A549 (cell line): ENCODE measurements around the gene RIOX2. TPM values are rescaled to one million over a fixed set of nuclear protein-coding genes. Genes with fewer than 3 reads are reported as not detected.

ENCODE experiments used
- ATAC-seq, 2 experiments: fragments of 200-7000 bp in 1 of 2; fragments of >200 bp in 1 of 2; cut with Nextera tagmentation in 1 of 2; cut with Tn5 transposase in 1 of 2; 3 replicates each; pipeline versions ENCODE4 v1.8.0 to v1.9.1; 2018 to 2020; ENCODE audit warnings: mild to moderate bottlenecking in 1 of 2, moderate library complexity in 1 of 2
- CTCF ChIA-PET: fragments of 300-600 bp; sonication (Branson Sonifier 250); formaldehyde crosslinking; extraction: SDS; loops from one replicate; lab custom pipeline; 2021; ENCODE audit warnings: antibody characterized with exemption, inconsistent platforms; lab: Yijun Ruan, JAX
- POLR2A ChIA-PET: fragments of 350-600 bp; formaldehyde crosslinking; extraction: SDS; loops from one replicate; lab custom pipeline; 2021; ENCODE audit warnings: antibody characterized with exemption, inconsistent platforms; lab: Yijun Ruan, JAX
- DNase-seq, 2 experiments: peaks; one replicate each; pipeline versions ENCODE4 v3.0.0 to v3.0.0-alpha.2; 2011 to 2016; ENCODE audit warnings: low read depth in 1 of 2, low spot score in 1 of 2
- FAIRE-seq: peaks from 2 replicates; lab custom pipeline; 2011; peaks lifted over from hg19 to GRCh38; lab: Jason Lieb, UNC
- H3K27ac ChIP-seq, 2 experiments: fragments of >200 bp; sonication (Bioruptor Twin); formaldehyde crosslinking; 3 replicates each; pipeline ENCODE4 v1.5.1; 2016 to 2017
- H3K4me1 ChIP-seq: fragments of >200 bp; sonication (Bioruptor Twin); formaldehyde crosslinking; 3 replicates; pipeline ENCODE4 v1.6.1; 2016
- H3K4me2 ChIP-seq: fragments of >200 bp; sonication (Bioruptor Twin); formaldehyde crosslinking; 3 replicates; pipeline ENCODE4 v1.6.1; 2016
- H3K4me3 ChIP-seq: fragments of >200 bp; sonication (Bioruptor Twin); formaldehyde crosslinking; 3 replicates; pipeline ENCODE4 v1.5.1; 2016
- H3K9me3 ChIP-seq: fragments of >200 bp; sonication (Bioruptor Twin); formaldehyde crosslinking; 3 replicates; pipeline ENCODE4 v1.6.1; 2016
- ATOH8 ChIP-seq: fragments of 250-450 bp; sonication (Bioruptor Pico); IDR thresholded peaks from 2 replicates; pipeline ENCODE4 v1.5.0; 2020; ENCODE audit warnings: low read depth, mild to moderate bottlenecking, moderate library complexity
- BHLHE40 ChIP-seq: IDR thresholded peaks from 2 replicates; pipeline ENCODE4 v1.6.1; 2012; ENCODE audit warnings: low read depth, low read length, inconsistent platforms
- CBX8 ChIP-seq: fragments of 200-600 bp; sonication (generic); IDR thresholded peaks from 2 replicates; pipeline ENCODE4 v1.6.1; 2016
- CTCF ChIP-seq: fragments of >200 bp; sonication (Bioruptor Twin); formaldehyde crosslinking; IDR thresholded peaks from 3 replicates; pipeline ENCODE4 v1.5.1; 2016
- EHMT2 ChIP-seq: fragments of 200-600 bp; sonication (generic); IDR thresholded peaks from 2 replicates; pipeline ENCODE4 v1.6.1; 2016; ENCODE audit warnings: antibody characterized with exemption, low read depth, mild to moderate bottlenecking, moderate library complexity
- GATA3 ChIP-seq: IDR thresholded peaks from 2 replicates; pipeline ENCODE4 v1.6.1; 2012; ENCODE audit warnings: borderline replicate concordance
- HDAC2 ChIP-seq: fragments of 200-600 bp; sonication (generic); IDR thresholded peaks from 2 replicates; pipeline ENCODE4 v1.6.1; 2016
- HES2 ChIP-seq: fragments of >200 bp; sonication (Bioruptor Twin); formaldehyde crosslinking; IDR thresholded peaks from 2 replicates; pipeline ENCODE4 v1.6.1; 2016
- HEYL ChIP-seq: fragments of 250-450 bp; sonication (Bioruptor Pico); IDR thresholded peaks from 2 replicates; pipeline ENCODE4 v1.8.0; 2021; ENCODE audit warnings: mild to moderate bottlenecking, moderate library complexity
- HMGXB4 ChIP-seq: fragments of 250-450 bp; sonication (Bioruptor Pico); IDR thresholded peaks from 2 replicates; pipeline ENCODE4 v1.5.0; 2021; ENCODE audit warnings: mild to moderate bottlenecking, moderate library complexity, borderline replicate concordance
- JUNB ChIP-seq: fragments of >200 bp; sonication (Bioruptor Twin); formaldehyde crosslinking; IDR thresholded peaks from 2 replicates; pipeline ENCODE4 v1.6.1; 2016
- MAFK ChIP-seq: fragments of 450-650 bp; IDR thresholded peaks from 2 replicates; pipeline ENCODE4 v1.6.1; 2014; ENCODE audit not compliant: partially characterized antibody
- MAX ChIP-seq: IDR thresholded peaks from 2 replicates; pipeline ENCODE4 v1.6.1; 2012
- MAZ ChIP-seq: fragments of 150-350 bp; IDR thresholded peaks from 2 replicates; pipeline ENCODE4 v1.6.1; 2014; ENCODE audit warnings: antibody characterized with exemption, low read depth, low read length, borderline replicate concordance
- NPAS2 ChIP-seq: fragments of 250-450 bp; sonication (Bioruptor Pico); IDR thresholded peaks from 2 replicates; pipeline ENCODE4 v1.8.0; 2022; ENCODE audit warnings: mild to moderate bottlenecking, moderate library complexity, borderline replicate concordance
- PHF8 ChIP-seq: fragments of 200-600 bp; sonication (generic); IDR thresholded peaks from 2 replicates; pipeline ENCODE4 v1.6.1; 2016; ENCODE audit warnings: low read depth, mild to moderate bottlenecking, antibody characterized with exemption, moderate library complexity, borderline replicate concordance
- RARB ChIP-seq: fragments of 250-450 bp; sonication (Bioruptor Pico); IDR thresholded peaks from 2 replicates; pipeline ENCODE4 v1.8.0; 2021; ENCODE audit warnings: mild to moderate bottlenecking, moderate library complexity
- RNF2 ChIP-seq: fragments of 200-600 bp; sonication (generic); IDR thresholded peaks from 2 replicates; pipeline ENCODE4 v1.6.1; 2016; ENCODE audit warnings: low read depth, mild to moderate bottlenecking, antibody characterized with exemption, moderate library complexity, borderline replicate concordance
- SMC3 ChIP-seq: fragments of >200 bp; sonication (Bioruptor Twin); formaldehyde crosslinking; IDR thresholded peaks from 3 replicates; pipeline ENCODE4 v1.6.1; 2018; ENCODE audit warnings: inconsistent platforms
- ZC3H11A ChIP-seq: fragments of 450-650 bp; IDR thresholded peaks from 2 replicates; pipeline ENCODE4 v1.6.1; 2014; ENCODE audit warnings: antibody characterized with exemption, mild to moderate bottlenecking
- ZFP36 ChIP-seq: fragments of 450-650 bp; IDR thresholded peaks from 2 replicates; pipeline ENCODE4 v1.6.1; 2014; ENCODE audit warnings: borderline replicate concordance; ENCODE audit not compliant: partially characterized antibody
- ZSCAN20 ChIP-seq: fragments of 250-450 bp; sonication (Bioruptor Pico); IDR thresholded peaks from 2 replicates; pipeline ENCODE4 v1.8.0; 2022; ENCODE audit warnings: mild to moderate bottlenecking, moderate library complexity
- WGBS: methylation state at CpG from one replicate; pipeline ENCODE4 v1.1.6; 2017; ENCODE audit errors: missing lambda C conversion rate; 5-methylcytosine and 5-hydroxymethylcytosine counted together
- polyA plus RNA-seq, 4 experiments: library from polyadenylated mRNA; depleted of rRNA in 3 of 4; stranded (reverse); fragments of >200 nt; fragmentation: RNase III in 1 of 4; extraction: RNeasy Plus Mini Kit Qiagen cat#74134 plus additional on column Dnase treatment in 1 of 4; gene quantifications; 2 replicates in 3 of 4; 3 replicates in 1 of 4; pipeline ENCODE4 v1.2.3, GENCODE V29; 2011 to 2017

Gene RIOX2
- polyA plus RNA-seq, 2 of the 4 experiments (the other 2 are of a cell fraction): 34.1 to 49.6 TPM

- TF ChIP-seq SMC3: no peak
These were observed 3.9 kb downstream of the RIOX2 start (continued) for GRCh38 chr3:97968376-97968775.

GRCh38 chr3:97967966-97968365 is 4.3 kb downstream of the RIOX2 start:
- no peak for ATAC-seq
- no peak for DNase-seq
- H3K27ac ChIP-seq: no peak overlapping the region
- no peak for TF ChIP-seq HES2
- no peak for TF ChIP-seq CTCF
- no peak for TF ChIP-seq GATA3
- no peak for TF ChIP-seq ZSCAN20 (CRISPR knock-in tag)
- no peak for TF ChIP-seq RNF2
- no peak for TF ChIP-seq HEYL
- TF ChIP-seq ZFP36: no peak
- TF ChIP-seq, all 56 proteins: peak for 0
- Histone ChIP-seq H3K4me2 (no peak overlapping the region), H3K4me1 (peaks cover 17% of the 10 kb centered on the region; the same call in 2 of the 3 replicates), H3K9me3 (no peaks in the 10 kb centered on the region), H3K4me3 (no peak overlapping the region)
- no peak for FAIRE-seq
- CTCF ChIA-PET: no interaction called here
- POLR2A ChIA-PET: interaction anchor here (0.6 kb wide), 1 partner anchor 405 kb away, joined by 5 read pairs; no protein-coding TSS in a partner anchor
- 93% methylated on average over 8 of the region's 8 CpGs for WGBS

GRCh38 chr3:97960993-97961766 is 11.1 kb downstream of the RIOX2 start:
- TF ChIP-seq CBX8 (no peak), EHMT2 (no peak), ZSCAN20 (CRISPR knock-in tag) (no peak), PHF8 (no peak), JUNB (no peak), SMC3 (no peak), MAZ (no peak), ATOH8 (CRISPR knock-in tag) (no peak), MAX (no peak), HDAC2 (no peak), HMGXB4 (no peak), ZC3H11A (no peak), NPAS2 (no peak), BHLHE40 (no peak), MAFK (no peak), GATA3 (no peak), RARB (no peak)
- TF ChIP-seq, all 56 proteins: peak for 0
- no peak for ATAC-seq
- H3K4me1 ChIP-seq: no peaks in the 10 kb centered on the region
- no peak overlapping the region for H3K4me2 ChIP-seq
- FAIRE-seq: no peak
- no peak for DNase-seq
- CTCF ChIA-PET: interaction anchor here (0.8 to 2.4 kb wide), 2 partner anchors 61 to 62 kb away, joined by 4 to 6 read pairs; no protein-coding TSS in a partner anchor
- 88% methylated on average over 8 of the region's 8 CpGs for WGBS
- H3K9me3 ChIP-seq: no peaks in the 10 kb centered on the region
- H3K4me3 ChIP-seq: no peak overlapping the region
- POLR2A ChIA-PET: no interaction called here
- H3K27ac ChIP-seq: no peak overlapping the region
